NCI-H2196 (cell line): ENCODE results near the gene HEXIM2.

ENCODE experiments used
- DNase-seq: peaks from one replicate; lab custom pipeline; 2025; ENCODE audit not compliant: unreplicated experiment; lab: John Stamatoyannopoulos, UW

HEXIM2 gene

DNA sequence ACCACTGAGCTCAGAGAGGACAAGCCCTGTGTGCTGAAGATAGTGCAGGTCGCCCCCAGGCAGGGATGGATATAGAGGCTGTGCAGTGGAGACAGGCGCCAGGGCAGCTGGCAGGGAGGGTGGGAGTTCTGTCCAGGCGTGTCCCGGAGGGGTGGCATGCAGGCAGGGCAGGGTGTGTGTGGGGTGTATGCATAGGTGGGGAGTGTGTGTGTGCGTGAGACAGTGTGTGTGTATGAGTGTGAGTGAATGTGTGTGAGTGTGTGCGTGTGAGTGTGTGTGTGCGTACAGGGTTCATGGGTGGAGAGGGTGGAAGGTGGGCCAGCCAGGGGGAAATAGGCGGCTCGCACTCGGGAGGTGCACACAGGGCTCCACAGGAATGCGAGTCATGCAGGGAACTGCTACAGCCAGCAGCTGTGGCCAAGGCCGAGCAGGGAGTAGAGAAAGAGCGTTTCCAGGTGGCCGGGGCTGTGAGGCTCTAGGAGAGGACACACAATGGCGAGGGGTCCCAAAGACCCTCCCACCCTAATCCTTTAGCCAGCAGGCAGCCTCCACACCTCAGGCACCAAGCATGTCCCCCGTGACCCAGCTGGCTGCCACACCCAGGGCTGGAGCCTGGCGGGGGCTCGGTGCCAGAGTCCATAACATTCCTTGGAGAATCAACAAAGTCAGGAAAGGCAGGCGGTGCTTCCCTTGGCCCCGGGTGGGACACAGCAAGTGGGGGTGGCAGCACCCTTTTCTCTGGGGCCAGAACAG lies 34.0 kb upstream of the HEXIM2 start:
- no peak for DNase-seq

DNA sequence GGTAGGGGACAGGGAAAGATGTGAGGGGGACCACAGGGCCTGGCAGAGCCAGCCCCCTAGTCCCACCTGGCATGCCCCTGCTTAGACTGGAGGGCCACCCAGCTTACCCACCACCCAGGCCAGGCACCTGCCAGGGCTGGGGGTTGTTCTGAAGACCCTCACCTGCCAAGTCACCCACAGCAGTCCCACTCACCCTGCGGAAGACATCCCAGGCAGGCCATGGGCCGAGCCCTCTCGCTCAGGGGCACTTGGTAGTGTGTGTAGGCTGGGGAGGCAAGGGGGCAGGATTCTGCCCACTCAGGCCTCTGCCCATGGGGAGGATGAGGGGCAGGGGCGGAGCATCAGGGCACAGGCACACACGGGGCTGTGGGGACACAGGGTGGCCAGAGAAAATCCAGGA lies 33.3 kb upstream of the HEXIM2 start:
- DNase-seq = no peak

DNA sequence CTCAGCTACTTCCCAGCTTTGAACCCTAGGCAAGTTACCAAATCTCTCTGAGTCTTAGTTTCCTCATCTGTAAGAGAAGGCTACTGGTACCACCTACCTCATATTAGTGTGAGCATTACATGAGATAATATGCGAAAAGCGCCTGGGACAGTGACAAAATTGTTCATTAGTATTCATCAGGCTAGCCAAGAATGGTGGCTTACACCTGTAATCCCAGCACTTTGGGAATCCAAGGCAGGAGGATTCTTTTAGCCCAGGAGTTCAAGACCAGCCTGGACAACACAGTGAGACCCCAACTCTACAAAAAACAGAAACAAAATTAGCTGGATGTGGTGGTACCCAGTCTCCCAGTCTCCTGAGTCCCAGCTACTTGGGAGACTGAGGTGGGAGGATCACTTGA lies 32.7 kb upstream of the HEXIM2 start:
- DNase-seq = no peak

DNA sequence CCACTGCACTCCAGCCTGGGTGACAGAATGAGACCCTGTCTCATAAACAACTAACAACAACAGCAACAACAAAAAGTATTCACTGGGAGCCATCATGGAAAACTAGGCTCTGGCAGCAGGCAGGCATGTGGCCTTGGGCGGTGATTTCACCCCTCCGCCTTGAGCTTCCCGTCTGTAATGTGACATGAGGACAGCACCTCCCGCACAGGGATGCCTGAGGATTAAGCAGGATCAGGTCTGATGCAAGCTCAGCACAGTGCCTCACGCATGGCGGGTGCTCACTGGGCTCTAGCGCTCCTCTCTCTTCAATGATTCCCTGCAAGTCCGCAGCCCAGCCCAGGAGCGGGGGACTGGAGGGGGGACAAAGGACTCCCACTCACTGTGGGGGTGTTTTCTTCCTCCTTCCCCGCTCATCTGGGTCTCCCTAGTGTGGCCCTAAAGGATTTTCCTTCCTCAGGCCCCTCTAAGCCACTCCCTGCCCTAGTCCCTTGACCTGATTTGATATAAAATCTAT lies 32.2 kb upstream of the HEXIM2 start:
- no peak for DNase-seq

DNA sequence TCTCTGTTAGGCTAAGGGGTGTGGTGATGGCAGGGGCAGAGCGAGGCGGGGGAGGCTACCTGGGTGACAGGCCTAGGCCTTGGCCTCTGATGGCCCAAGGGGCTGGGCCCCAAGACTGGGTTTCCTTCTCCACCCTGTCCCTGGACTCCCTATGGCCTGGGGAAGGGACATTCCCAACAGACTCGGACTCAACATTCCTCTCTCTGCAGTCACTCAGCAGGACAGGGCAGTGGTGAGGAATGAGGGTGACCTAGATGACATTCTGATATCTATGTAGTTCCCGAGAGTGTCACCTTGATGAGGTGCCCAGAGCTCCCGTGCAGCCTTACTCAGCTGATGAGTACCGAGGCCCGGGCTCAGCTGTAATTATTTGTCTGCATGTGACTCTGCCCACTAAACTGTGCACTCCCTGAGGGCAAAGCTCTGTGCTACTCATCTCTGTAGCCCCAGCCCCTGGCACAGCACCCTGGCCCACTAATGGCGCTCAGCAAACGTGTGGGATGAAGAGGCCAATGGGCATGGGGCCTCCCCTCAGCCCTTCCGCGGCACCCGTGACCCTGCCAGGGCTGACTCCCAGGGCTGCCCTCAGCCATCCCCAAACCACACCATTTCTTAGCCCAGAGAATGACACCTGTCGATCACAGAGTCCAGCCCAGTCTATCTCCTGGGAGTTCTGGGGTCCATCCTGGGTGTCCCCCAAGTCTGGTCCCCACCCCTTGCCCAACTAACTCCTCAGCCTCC lies 31.6 kb upstream of the HEXIM2 start:
- DNase-seq = no peak

DNA sequence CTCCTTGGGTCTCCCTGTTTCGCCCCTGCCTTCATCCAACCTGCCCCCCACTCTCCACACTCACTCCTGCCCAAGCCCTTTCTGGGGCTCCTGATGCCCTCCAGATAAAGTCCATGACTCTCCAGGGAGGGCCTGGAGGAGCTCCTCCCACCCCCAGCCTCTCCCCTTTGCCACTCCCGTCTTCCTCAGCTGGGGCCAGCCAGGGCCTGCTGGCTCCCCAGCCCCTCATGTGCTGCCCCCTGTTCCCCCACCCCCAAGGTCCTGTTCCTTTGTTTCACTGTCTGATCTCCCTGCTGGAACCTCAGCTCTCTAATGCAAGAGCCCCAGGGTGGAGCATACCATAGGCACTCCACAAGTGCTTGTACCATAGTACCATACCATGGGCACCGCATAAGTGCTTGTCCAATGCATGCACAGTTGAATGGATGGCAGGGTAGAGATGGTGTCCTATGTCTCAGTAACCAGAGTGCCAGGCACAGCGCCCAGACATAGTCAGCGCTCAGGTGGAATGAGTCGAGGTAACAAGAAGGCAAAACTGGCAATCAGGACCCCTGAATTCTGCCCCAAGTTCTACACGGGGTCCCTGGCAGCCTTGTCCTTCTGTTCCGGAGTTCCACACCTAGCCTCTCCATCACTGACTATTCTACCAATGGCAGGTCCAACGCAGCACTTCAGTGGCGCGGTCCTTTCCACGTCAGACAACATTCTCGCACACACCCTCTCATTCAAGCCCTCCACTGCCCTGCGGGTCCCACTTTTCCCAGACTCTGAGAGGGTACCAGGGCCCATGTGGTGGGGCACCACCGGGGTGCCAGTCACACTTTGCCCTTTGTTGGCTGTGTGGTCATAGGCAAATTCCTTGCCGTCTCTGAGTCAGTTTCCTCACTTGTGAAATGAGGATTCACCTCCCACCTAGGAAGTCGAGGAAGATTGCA lies 30.7 kb upstream of the HEXIM2 start:
- no peak for DNase-seq

DNA sequence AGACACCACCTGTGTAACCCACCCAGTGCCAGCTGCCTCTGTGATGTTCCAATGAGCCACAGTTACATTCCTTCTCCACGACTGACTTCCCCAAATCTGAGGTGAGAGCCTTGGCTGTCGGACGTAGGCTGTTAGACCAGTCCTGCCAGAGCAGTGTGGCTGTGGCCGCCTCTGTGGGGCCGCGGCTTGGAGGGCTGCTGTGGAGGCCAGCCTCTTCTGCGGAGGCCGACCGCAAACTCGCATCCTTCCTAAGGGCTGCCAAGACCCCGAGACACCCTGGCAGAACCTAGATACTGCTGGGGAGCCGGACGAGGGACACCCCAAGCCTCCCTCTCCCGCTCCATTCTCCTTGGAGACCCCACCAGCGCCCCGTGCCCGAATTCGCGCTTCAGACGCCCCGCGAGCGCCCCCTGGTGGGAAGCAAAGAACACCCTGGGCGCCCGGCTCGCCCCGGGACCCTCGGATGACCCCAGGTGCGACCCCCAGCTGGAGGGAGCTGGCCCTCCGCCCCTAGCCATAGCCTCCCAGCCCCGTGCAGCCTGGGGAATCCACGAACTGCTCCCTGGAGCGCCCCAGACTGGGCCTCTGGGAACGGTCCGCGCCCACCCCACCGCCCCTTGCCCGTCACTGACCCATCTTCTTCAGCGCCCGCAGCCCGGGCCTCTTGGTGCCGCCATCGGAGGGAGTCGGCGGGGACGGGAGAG lies 29.9 kb upstream of the HEXIM2 start:
- DNase-seq = peak; percentile 28

DNA sequence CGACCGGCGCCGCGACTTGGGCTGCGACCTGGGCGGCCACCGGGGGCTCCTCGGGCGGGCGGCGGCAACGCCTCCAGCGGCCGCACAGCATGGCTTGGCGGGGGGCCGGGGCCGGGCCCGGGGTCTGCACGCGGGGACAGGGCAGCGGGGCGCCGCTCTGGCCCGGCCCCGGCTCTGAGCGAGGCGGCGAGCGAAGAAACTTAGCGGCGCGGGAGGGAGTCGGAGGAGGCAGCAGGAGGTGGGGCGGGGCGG lies 29.4 kb upstream of the HEXIM2 start, which contains the start of gene PLCD3:
TSS of gene PLCD3 (minus strand) at position 196 of the 252 bp plus-strand sequence. CDS start at position 91, 105 bp downstream.
- DNase-seq = no peak

DNA sequence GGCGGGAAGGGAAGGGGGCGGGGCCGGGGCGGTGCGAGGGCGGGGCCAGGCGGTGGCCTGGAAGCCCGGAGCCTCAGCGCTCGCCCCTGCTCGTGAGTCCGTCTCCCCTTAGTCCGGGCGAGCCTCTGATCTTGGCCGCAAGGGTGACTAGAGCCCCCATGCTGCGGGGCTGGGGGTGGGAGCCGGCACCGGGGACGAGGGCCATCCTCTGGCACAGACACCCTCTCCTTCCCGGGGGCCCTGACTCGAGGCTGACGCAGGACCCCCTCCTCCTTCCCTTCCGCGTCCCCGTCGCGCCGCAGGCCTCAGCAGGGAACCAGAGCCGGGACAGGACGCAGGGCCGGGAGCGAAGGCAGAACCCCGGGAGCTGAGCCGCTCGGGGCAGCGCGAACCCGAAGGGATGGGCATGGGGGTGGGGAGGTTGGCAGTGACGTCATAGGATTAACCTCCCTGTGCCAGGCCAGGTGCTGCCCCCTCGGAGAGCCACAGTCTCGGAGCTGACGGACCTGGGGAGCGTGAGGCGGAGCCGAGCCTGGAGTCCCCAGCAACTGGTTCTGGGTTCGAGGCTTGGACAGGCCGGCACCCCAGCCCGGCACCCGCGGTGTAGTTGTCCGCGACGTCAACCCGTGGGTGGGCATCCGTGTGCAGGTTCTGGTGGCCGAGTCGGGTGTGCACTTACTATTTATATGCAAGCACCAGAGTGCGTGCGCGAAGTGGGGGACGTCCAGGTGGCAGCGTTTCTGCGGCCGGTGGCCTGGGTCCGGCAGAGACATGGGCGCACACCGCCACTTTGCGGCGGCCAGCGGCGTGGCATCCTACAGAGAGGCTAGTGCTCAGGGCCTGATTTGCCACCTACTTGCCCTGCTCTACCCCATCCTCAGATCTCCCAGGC lies 28.9 kb upstream of the HEXIM2 start:
- peak; percentile 70 for DNase-seq

DNA sequence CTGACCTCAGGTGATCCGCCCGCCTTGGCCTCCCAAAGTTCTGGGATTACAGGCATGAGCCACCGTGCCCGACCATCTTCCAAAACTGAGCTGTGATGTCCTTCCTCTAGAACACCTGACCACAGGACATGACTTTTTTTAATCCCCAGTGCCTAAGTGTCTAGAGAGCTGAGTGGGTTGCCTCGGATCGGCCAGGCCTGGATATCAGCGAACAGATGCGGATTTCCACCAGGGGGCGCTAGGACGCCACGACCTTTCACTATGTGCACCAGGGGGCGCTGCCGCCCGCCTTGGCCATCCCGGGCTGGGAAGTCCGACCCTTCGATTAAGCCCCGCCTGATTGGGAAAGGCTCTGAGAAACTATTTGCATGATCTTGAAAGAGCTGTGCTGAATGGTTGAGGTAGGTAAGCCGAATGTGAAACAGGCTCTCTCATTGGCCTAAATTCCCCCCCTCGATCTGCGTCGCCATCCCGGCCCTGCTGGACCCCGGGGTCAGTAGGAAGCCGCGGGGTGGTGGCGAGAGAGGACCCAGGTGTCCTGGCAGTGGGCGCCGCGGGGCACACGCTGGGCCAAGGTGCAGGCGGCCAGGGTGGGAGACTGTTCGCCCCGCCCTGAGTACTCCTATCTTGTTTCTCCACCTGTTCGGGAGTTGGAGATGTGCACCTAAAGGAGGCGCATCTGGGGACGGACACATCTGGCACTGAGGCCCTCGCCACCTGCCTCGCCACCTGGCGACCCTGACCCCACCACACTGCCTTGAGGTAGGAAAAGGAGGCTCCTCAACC lies 26.3 kb upstream of the HEXIM2 start, which contains the start of gene ACBD4:
TSS of gene ACBD4 (plus strand) at position 496 of the 786 bp plus-strand sequence. CDS start 458 bp downstream, outside the sequence.
- peak; percentile 98 for DNase-seq

DNA sequence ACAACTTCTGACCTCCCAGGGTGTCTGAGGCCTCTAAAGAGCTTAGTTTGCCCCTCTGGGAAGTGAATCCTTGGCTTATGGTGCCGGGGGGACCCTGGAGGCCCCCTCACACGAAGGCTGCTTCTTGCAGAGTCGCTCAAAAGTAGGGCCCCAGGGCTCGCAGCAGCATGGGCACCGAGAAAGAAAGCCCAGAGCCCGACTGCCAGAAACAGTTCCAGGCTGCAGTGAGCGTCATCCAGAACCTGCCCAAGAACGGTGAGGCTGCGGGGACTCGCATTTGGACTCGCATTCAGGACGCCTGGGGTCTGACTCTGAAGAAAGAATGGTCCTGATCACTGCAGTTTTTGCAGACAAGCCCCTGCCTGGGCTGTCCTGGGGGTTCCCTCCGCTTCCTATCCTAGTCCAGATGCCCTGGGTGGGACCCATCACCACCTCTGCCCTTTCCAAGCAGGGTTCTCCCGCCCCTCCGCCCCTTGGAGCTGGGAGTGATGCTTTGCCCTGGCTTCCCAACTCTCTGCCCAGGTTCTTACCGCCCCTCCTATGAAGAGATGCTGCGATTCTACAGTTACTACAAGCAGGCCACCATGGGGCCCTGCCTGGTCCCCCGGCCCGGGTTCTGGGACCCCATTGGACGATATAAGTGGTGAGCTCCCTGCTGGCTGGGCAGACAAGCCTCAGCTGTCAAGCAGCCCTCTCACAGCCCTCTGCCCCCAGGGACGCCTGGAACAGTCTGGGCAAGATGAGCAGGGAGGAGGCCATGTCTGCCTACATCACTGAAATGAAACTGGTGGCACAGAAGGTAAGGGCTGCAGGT lies 25.5 kb upstream of the HEXIM2 start:
- no peak for DNase-seq

DNA sequence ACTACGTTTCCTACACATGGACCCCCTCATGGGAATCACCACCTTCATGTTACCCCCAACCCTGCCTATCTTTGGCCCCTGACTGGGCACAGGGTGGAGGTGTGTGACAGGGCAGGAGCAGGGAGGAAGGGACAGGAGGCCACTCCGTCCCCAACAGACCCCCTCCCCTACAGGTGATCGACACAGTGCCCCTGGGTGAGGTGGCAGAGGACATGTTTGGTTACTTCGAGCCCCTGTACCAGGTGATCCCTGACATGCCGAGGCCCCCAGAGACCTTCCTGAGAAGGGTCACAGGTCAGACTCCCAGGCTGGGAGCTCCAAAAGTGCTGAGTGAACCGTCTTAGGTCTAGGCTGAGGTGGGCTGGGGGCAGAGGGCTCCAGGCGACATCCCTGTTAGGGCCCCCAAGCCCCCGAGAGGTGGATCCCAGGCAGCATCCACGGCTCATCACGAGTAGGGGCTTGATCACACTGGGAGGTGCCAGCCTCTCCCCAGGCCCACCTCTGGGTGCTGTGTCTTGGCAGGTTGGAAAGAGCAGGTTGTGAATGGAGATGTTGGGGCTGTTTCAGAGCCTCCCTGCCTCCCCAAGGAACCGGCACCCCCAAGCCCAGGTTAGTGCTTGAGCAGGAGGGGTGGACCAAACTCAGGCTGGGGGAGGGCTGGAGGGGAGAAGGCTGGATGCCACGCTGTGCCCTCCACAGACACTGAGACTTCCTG lies 24.7 kb upstream of the HEXIM2 start:
- DNase-seq = no peak

DNA sequence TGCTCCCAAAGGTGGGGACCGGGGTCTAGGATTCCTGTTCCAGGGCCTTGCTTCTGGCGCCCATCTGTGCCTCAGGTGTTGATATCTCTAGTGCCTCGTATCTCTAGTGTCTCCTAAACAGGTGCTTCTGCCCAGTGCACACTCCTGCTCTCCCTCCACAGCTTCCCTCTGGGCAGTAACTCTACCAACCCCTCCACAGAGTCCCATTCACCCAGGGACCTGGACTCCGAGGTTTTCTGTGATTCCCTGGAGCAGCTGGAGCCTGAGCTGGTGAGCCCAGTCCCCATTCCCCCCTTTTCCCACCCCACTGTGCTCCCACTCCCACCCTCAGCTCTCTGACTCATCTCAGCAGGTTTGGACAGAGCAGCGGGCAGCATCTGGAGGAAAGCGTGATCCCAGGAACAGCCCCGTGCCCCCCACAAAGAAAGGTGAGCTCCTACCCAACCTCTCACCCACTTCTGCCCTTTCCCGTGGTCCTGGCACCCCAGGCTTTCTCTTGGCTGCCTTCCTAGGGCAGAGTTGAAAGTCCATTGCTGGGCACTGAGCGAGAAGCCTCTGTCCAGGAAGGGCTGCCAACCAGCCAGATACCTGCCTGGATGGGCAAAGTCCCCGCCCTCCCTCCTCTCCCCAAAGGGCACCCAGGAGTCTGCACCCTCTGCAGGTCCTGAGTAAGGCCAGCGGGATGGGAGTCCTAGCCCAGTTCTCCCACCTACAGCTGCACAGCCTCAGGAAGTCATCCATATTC lies 23.9 kb upstream of the HEXIM2 start:
- DNase-seq = no peak

DNA sequence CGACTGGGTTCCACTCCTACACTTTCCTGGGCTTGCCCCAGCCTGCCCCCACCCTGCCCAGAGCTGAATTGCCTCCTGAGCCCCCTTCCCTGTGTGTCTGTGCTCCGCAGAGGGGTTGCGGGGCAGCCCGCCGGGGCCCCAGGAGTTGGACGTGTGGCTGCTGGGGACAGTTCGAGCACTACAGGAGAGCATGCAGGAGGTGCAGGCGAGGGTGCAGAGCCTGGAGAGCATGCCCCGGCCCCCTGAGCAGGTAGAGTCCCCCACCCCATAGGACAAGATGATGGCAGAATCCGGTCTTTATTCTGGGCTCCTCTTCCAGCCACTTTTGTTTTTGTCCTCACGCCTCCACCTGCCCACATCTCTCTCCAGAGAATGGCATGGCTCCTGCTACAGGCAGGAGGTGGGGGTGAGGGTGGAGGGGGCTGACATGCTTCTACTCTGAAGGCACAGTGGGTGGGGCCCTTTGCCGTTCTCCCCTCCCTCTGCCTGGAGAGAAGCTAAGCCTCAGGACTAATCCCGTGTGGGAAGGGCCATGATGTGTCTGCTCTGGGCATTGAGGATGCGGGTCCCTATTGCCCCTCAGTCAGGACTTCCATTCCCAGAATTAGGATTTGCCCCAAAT lies 22.7 kb upstream of the HEXIM2 start:
- DNase-seq = no peak

DNA sequence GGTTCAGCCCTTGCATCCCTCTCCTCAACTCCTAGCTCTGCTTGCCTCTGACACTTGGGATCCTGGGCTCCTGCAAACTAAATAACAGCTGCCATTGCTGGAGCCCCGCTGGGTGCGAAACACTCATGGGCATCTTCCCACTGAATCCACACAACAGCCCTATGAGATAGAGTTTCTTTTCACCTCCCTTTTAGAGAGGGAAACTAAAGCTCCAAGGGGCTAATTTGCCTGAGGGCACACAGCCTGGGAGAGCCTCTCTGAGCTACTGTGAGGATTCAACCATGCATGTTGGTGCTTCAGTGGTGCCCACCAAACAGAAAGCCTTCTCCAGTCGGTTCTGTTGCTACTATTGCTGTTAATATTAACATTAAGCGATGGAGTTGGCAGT lies 22.1 kb upstream of the HEXIM2 start:
- DNase-seq = no peak

DNA sequence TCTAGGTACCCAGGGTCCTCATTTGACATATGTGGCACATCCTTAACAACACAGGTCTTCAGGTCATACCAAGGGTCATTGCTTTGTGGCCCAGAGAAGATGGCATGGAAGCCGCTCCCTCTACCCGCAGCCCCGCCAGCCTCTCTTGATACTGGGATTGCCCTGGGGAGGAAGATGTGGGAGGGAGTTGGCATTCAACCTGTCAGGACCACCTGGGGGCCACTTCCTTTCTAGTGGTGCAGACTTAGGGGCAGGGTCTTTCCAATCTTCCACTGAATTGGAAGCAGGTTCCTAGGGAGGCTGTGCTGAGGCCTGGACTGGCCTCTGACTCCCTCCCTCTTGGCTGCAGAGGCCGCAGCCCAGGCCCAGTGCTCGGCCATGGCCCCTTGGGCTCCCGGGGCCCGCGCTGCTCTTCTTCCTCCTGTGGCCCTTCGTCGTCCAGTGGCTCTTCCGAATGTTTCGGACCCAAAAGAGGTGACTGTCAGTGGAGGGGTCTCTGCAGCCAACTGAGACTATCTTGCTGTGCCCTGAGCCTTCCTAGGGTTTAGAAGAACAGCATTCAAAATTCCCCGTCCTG lies 18.5 kb upstream of the HEXIM2 start:
- no peak for DNase-seq
